GM23338 (cell line): ENCODE data around the gene PRKAR1A.

ENCODE experiments used
- CREB1 ChIP-seq: fragments of 250-450 bp; sonication (Bioruptor Pico); IDR thresholded peaks from 2 replicates; pipeline ENCODE4 v1.5.0; 2020; ENCODE audit warnings: low read depth, mild to moderate bottlenecking, moderate library complexity
- ETS1 ChIP-seq: IDR thresholded peaks from 2 replicates; pipeline ENCODE4 v1.6.1; 2016; ENCODE audit warnings: antibody characterized with exemption
- EZH2 ChIP-seq: fragments of 200-600 bp; sonication (generic); IDR thresholded peaks from one replicate; pipeline ENCODE4 v1.8.0; 2017; ENCODE audit warnings: antibody characterized with exemption, mild to moderate bottlenecking, low read depth; ENCODE audit not compliant: unreplicated experiment
- EZH2phosphoT487 ChIP-seq: fragments of 200-600 bp; sonication (generic); IDR thresholded peaks from one replicate; pipeline ENCODE4 v1.8.1; 2018; ENCODE audit warnings: antibody characterized with exemption; ENCODE audit not compliant: unreplicated experiment
- JUNB ChIP-seq: IDR thresholded peaks from one replicate; pipeline ENCODE4 v1.6.1; 2016; ENCODE audit warnings: antibody characterized with exemption; ENCODE audit not compliant: unreplicated experiment
- NANOG ChIP-seq: IDR thresholded peaks from 2 replicates; pipeline ENCODE4 v1.6.1; 2016; ENCODE audit warnings: antibody characterized with exemption, borderline replicate concordance
- POLR2AphosphoS5 ChIP-seq: IDR thresholded peaks from 2 replicates; pipeline ENCODE4 v1.6.1; 2016; ENCODE audit warnings: antibody characterized with exemption, low read depth
- REST ChIP-seq: IDR thresholded peaks from one replicate; pipeline ENCODE4 v1.6.1; 2018; ENCODE audit warnings: antibody characterized with exemption; ENCODE audit not compliant: unreplicated experiment
- ZNF114 ChIP-seq: fragments of 250-450 bp; sonication (Bioruptor Pico); IDR thresholded peaks from 2 replicates; pipeline ENCODE4 v1.5.0; 2020; ENCODE audit warnings: mild to moderate bottlenecking, moderate library complexity
- ZNF331 ChIP-seq: fragments of 250-450 bp; sonication (Bioruptor Pico); IDR thresholded peaks from 2 replicates; pipeline ENCODE4 v1.5.0; 2020; ENCODE audit warnings: low read depth, mild to moderate bottlenecking, moderate library complexity
- TF ChIP-seq, protein P1 (sequence below), 2 experiments: fragments of 200-600 bp in 1 of 2; sonication (generic) in 1 of 2; conservative IDR thresholded peaks; 2 replicates each; pipeline versions ENCODE4 v1.5.1 to v1.6.1; 2016 to 2017; ENCODE audit warnings: antibody characterized with exemption in 2 of 2, low read depth in 2 of 2, mild to moderate bottlenecking in 2 of 2, moderate library complexity in 1 of 2

GRCh38 chr17:68573338-68573737 is 61.1 kb downstream of the PRKAR1A start:
- TF ChIP-seq, protein P1, sequence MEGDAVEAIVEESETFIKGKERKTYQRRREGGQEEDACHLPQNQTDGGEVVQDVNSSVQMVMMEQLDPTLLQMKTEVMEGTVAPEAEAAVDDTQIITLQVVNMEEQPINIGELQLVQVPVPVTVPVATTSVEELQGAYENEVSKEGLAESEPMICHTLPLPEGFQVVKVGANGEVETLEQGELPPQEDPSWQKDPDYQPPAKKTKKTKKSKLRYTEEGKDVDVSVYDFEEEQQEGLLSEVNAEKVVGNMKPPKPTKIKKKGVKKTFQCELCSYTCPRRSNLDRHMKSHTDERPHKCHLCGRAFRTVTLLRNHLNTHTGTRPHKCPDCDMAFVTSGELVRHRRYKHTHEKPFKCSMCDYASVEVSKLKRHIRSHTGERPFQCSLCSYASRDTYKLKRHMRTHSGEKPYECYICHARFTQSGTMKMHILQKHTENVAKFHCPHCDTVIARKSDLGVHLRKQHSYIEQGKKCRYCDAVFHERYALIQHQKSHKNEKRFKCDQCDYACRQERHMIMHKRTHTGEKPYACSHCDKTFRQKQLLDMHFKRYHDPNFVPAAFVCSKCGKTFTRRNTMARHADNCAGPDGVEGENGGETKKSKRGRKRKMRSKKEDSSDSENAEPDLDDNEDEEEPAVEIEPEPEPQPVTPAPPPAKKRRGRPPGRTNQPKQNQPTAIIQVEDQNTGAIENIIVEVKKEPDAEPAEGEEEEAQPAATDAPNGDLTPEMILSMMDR (conservative IDR thresholded peaks at IDR 0.05; ENCODE audit: low read depth in 2 of 2): no peak
- no peak for TF ChIP-seq EZH2
- no peak for TF ChIP-seq ETS1
- no peak for TF ChIP-seq REST
- no peak for TF ChIP-seq POLR2AphosphoS5
- no peak for TF ChIP-seq NANOG
- TF ChIP-seq ZNF114 (CRISPR knock-in tag): no peak
- TF ChIP-seq JUNB: no peak
- no peak for TF ChIP-seq CREB1 (CRISPR knock-in tag)
- no peak for TF ChIP-seq EZH2phosphoT487
- TF ChIP-seq ZNF331: no peak
